K562 (cell line): ENCODE data around the gene KIF14. TPM values are rescaled to one million over a fixed set of nuclear protein-coding genes. Genes with fewer than 3 reads are reported as not detected.

ENCODE experiments used
- ATAC-seq: fragments of 200-7000 bp; cut with Tn5 transposase; 3 replicates; pipeline ENCODE4 v1.9.1; 2020; ENCODE audit warnings: moderate library complexity
- BruUV-seq: library from RNA; stranded (reverse); fragments of 400-500 nt; replicated peaks from 2 replicates; lab custom pipeline; 2021; lab: Mats Ljungman, UMichigan
- CTCF ChIA-PET: fragments of 300-600 bp; formaldehyde crosslinking; extraction: SDS; loops from one replicate; lab custom pipeline; 2021; ENCODE audit warnings: low intra/inter-chr PET ratio; lab: Yijun Ruan, JAX
- POLR2A ChIA-PET: fragments of 300-600, 350-650 bp; sonication (Branson Sonifier 250); formaldehyde crosslinking; extraction: SDS; loops from one replicate; lab custom pipeline; 2021; ENCODE audit warnings: antibody characterized with exemption, inconsistent platforms; lab: Yijun Ruan, JAX
- DNase-seq, 4 experiments: peaks; one replicate each; pipeline versions ENCODE4 v3.0.0 to v3.0.0-alpha.2; 2011 to 2018; ENCODE audit warnings: low spot score in 3 of 4, mixed read lengths in 3 of 4; ENCODE audit errors: extremely low read depth in 1 of 4
- FAIRE-seq: peaks from 2 replicates; lab custom pipeline; 2011; peaks lifted over from hg19 to GRCh38; lab: Jason Lieb, UNC
- H2AFZ ChIP-seq: 2 replicates; pipeline ENCODE4 v1.6.0; 2011; ENCODE audit warnings: low read depth, low read length, control low read depth, inconsistent platforms
- H3K27ac ChIP-seq: fragments of 200-600 bp; 3 replicates; pipeline ENCODE4 v1.8.0; 2011; ENCODE audit warnings: low read depth, mild to moderate bottlenecking, control low read depth, inconsistent platforms, low read length, moderate library complexity, mixed read lengths; ENCODE audit errors: extremely low read depth
- H3K27me3 ChIP-seq, 2 experiments: fragments of 300-600 bp in 1 of 2; 2 replicates in 1 of 2; 3 replicates in 1 of 2; pipeline versions ENCODE4 v1.6.0 to v1.8.0; 2011; ENCODE audit warnings: inconsistent platforms in 2 of 2, low read length in 2 of 2, mild to moderate bottlenecking in 1 of 2, mixed read lengths in 1 of 2, moderate library complexity in 1 of 2; ENCODE audit not compliant: control insufficient read depth in 2 of 2, insufficient read depth in 2 of 2
- H3K36me3 ChIP-seq: fragments of 300-600 bp; 3 replicates; pipeline ENCODE4 v1.8.0; 2011; ENCODE audit warnings: mild to moderate bottlenecking, low read length, inconsistent platforms; ENCODE audit not compliant: control insufficient read depth, insufficient read depth
- H3K4me1 ChIP-seq, 2 experiments: fragments of 200-600 bp in 1 of 2; replicated peaks in 1 of 2; 2 replicates in 1 of 2; 3 replicates in 1 of 2; pipeline versions ENCODE4 v1.5.1 to v1.8.0; 2011; ENCODE audit warnings: inconsistent platforms in 2 of 2, low read length in 2 of 2, mild to moderate bottlenecking in 1 of 2, mixed read lengths in 1 of 2, moderate library complexity in 1 of 2; ENCODE audit not compliant: control insufficient read depth in 2 of 2, insufficient read depth in 2 of 2
- H3K4me2 ChIP-seq: 2 replicates; pipeline ENCODE4 v1.6.1; 2011; ENCODE audit warnings: low read length, control low read depth, inconsistent platforms, mixed read lengths; ENCODE audit not compliant: insufficient read depth
- H3K4me3 ChIP-seq: fragments of 200-600 bp; sonication (generic), shearing (Covaris generic); 2 replicates; pipeline ENCODE4 v1.5.1; 2016; ENCODE audit warnings: control low read depth, inconsistent platforms
- H3K79me2 ChIP-seq: fragments of 200-600 bp; 3 replicates; pipeline ENCODE4 v1.8.0; 2011; ENCODE audit warnings: low read length, inconsistent platforms; ENCODE audit not compliant: control insufficient read depth, insufficient read depth
- H3K9ac ChIP-seq, 2 experiments: 2 replicates each; pipeline versions ENCODE4 v1.6.0 to v1.6.1; 2011; ENCODE audit warnings: low read depth in 2 of 2, low read length in 2 of 2, control low read depth in 1 of 2, inconsistent platforms in 1 of 2, mild to moderate bottlenecking in 1 of 2, mixed read lengths in 1 of 2; ENCODE audit not compliant: insufficient read depth in 1 of 2
- H3K9me1 ChIP-seq: one replicate; pipeline ENCODE4 v1.6.0; 2011; ENCODE audit warnings: inconsistent platforms, mild to moderate bottlenecking, low read length, moderate library complexity; ENCODE audit not compliant: control insufficient read depth, insufficient read depth
- H3K9me3 ChIP-seq: replicated peaks from 2 replicates; pipeline ENCODE4 v1.5.1; 2011; ENCODE audit warnings: low read depth, low read length, inconsistent platforms; ENCODE audit not compliant: control insufficient read depth, insufficient read depth
- H4K20me1 ChIP-seq: replicated peaks from 2 replicates; pipeline ENCODE4 v1.6.1; 2011; ENCODE audit warnings: low read length, inconsistent platforms, mixed read lengths; ENCODE audit not compliant: control insufficient read depth, insufficient read depth
- ADNP ChIP-seq: fragments of 200-800 bp; sonication (Bioruptor generic); IDR thresholded peaks from 2 replicates; pipeline ENCODE4 v1.6.1; 2016; ENCODE audit warnings: missing genetic modification characterization, missing compliant biosample characterization
- AFF4 ChIP-seq: sonication (generic); formaldehyde crosslinking; IDR thresholded peaks from 2 replicates; pipeline ENCODE4 v1.8.0; 2023; ENCODE audit warnings: mild to moderate bottlenecking, missing genetic modification reagents
- BCOR ChIP-seq: fragments of 450-650 bp; IDR thresholded peaks from 2 replicates; pipeline ENCODE4 v1.6.1; 2016
- CREB5 ChIP-seq: fragments of 250-450 bp; sonication (Bioruptor Pico); IDR thresholded peaks from 2 replicates; pipeline ENCODE4 v1.5.0; 2020; ENCODE audit warnings: mild to moderate bottlenecking
- CSDE1 ChIP-seq, 2 experiments: fragments of 450-650 bp; IDR thresholded peaks; 2 replicates each; pipeline ENCODE4 v1.6.1; 2016; ENCODE audit warnings: mild to moderate bottlenecking in 1 of 2
- DNMT1 ChIP-seq: fragments of 450-650 bp; IDR thresholded peaks from 2 replicates; pipeline ENCODE4 v1.6.1; 2016; ENCODE audit warnings: antibody characterized with exemption, mild to moderate bottlenecking
- ELF4 ChIP-seq: fragments of 450-650 bp; formaldehyde crosslinking; IDR thresholded peaks from 2 replicates; pipeline ENCODE4 v1.4.0; 2022; ENCODE audit warnings: missing genetic modification characterization
- ESRRB ChIP-seq: fragments of 250-450 bp; sonication (Bioruptor Pico); IDR thresholded peaks from 2 replicates; pipeline ENCODE4 v1.5.0; 2020; ENCODE audit warnings: mild to moderate bottlenecking, moderate library complexity, borderline replicate concordance
- HDAC2 ChIP-seq: fragments of 450-650 bp; IDR thresholded peaks from 2 replicates; pipeline ENCODE4 v1.6.1; 2016; ENCODE audit warnings: mild to moderate bottlenecking
- KDM1A ChIP-seq, 2 experiments: fragments of 450-650 bp; IDR thresholded peaks; 2 replicates each; pipeline ENCODE4 v1.6.1; 2016; ENCODE audit warnings: mild to moderate bottlenecking in 2 of 2
- NELFE ChIP-seq: IDR thresholded peaks from 2 replicates; pipeline ENCODE4 v1.6.1; 2011; ENCODE audit warnings: mild to moderate bottlenecking; ENCODE audit not compliant: insufficient read depth, insufficient read length
- PHTF2 ChIP-seq: fragments of 250-450 bp; sonication (Bioruptor Pico); IDR thresholded peaks from 2 replicates; pipeline ENCODE4 v1.5.0; 2021; ENCODE audit warnings: mild to moderate bottlenecking
- RBM25 ChIP-seq: fragments of 200-400 bp; formaldehyde crosslinking; IDR thresholded peaks from 2 replicates; pipeline ENCODE4 v1.6.1; 2018; ENCODE audit warnings: low read length, low read depth, moderate library complexity; ENCODE audit not compliant: severe bottlenecking
- RCOR1 ChIP-seq, 2 experiments: IDR thresholded peaks; 2 replicates each; pipeline ENCODE4 v1.6.1; 2012; ENCODE audit warnings: low read depth in 2 of 2, low read length in 2 of 2, borderline replicate concordance in 1 of 2, improper control_type of control experiment in 1 of 2
- RFX7 ChIP-seq: fragments of 250-450 bp; sonication (Bioruptor Pico); IDR thresholded peaks from 2 replicates; pipeline ENCODE4 v1.5.1; 2021; ENCODE audit warnings: mild to moderate bottlenecking
- SAFB2 ChIP-seq: fragments of 200-400 bp; formaldehyde crosslinking; IDR thresholded peaks from 2 replicates; pipeline ENCODE4 v1.6.1; 2018; ENCODE audit warnings: borderline replicate concordance, low read length, low read depth, moderate library complexity; ENCODE audit not compliant: severe bottlenecking
- SMARCA5 ChIP-seq: fragments of 450-650 bp; IDR thresholded peaks from 2 replicates; pipeline ENCODE4 v1.6.1; 2016
- TGIF2 ChIP-seq: sonication (generic); formaldehyde crosslinking; IDR thresholded peaks from 2 replicates; pipeline ENCODE4 v1.8.1; 2022; ENCODE audit warnings: mild to moderate bottlenecking, missing genetic modification reagents, moderate library complexity
- THRAP3 ChIP-seq: fragments of 450-650 bp; IDR thresholded peaks from 2 replicates; pipeline ENCODE4 v1.6.1; 2016; ENCODE audit warnings: mild to moderate bottlenecking, inconsistent platforms, borderline replicate concordance
- ZFP1 ChIP-seq: fragments of 450-650 bp; formaldehyde crosslinking; IDR thresholded peaks from 2 replicates; pipeline ENCODE4 v1.4.0; 2020; ENCODE audit warnings: mild to moderate bottlenecking, mixed read lengths
- WGBS: fragments of 100-300 bp; shearing (Covaris generic); methylation state at CpG from one replicate; pipeline ENCODE4 v1.1.6; 2016; ENCODE audit warnings: low coverage, mixed read lengths; ENCODE audit not compliant: insufficient coverage; ENCODE audit errors: missing lambda C conversion rate; 5-methylcytosine and 5-hydroxymethylcytosine counted together
- in situ Hi-C: fragments of 300-500 bp; cut with MboI; formaldehyde crosslinking; loops from 4 replicates; pipeline ENCODE4 v1.15.0; 2018; ENCODE audit warnings: inconsistent platforms, mixed read lengths
- intact Hi-C: fragments of 100-400 bp; cut with micrococcal nuclease; formaldehyde crosslinking; loops from 2 replicates; pipeline ENCODE4 v1.14.2; 2022
- polyA plus RNA-seq, 8 experiments: library from polyadenylated mRNA; depleted of rRNA in 4 of 8; stranded (reverse) in 5 of 8; unstranded in 3 of 8; fragments of >200 nt; fragmentation: Nextera tagmentation in 2 of 8; fragmentation: Illumina TruSeq in 1 of 8; extraction: Ambion mirVana in 2 of 8; extraction: Trizol in 1 of 8; gene quantifications; 2 replicates each; pipeline versions ENCODE4 v1.2.1 to v1.2.3, GENCODE V29; 2011 to 2014; ENCODE audit warnings: inconsistent platforms in 1 of 8, missing spikeins in 1 of 8
- total RNA-seq, 7 experiments: library from RNA; depleted of rRNA in 6 of 7; stranded (reverse); fragments of >200 nt in 6 of 7; fragmentation: Illumina TruSeq in 2 of 7; extraction: Trizol in 2 of 7; gene quantifications; 2 replicates each; pipeline versions ENCODE4 v1.2.1 to v1.2.3, GENCODE V29; 2011 to 2021; ENCODE audit warnings: low replicate concordance in 1 of 7

The KIF14 gene
- total and polyA plus RNA-seq, 9 of the 15 experiments (the other 6 are each of a cell fraction or from before 2014, with no cell fraction given): 11.5 to 47.4 (median 29.0) TPM

DNA sequence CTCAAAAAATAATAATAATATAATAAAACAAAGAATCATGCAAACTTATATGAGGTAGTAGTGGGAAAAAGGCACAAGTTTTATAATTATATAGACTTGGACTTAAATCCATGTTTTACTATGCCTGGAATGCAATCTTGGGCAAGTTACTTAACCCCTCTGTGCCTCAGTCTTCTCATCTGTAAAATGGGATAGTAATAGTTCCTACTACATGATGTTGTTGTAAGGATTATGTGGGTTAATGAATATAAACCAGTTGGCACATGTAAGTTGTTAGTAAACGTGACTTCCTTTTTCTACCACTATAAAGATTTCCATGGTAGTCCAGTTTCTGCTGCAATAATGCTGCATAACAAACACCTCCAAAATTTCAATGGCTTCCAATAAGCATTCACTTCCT, 10.8 kb upstream of the KIF14 start:
- no peak overlapping the region for H2AFZ ChIP-seq
- no peaks in the 10 kb centered on the region for H3K36me3 ChIP-seq
- ATAC-seq (no peak), DNase-seq (no peak), FAIRE-seq (no peak)
- no peaks in the 10 kb centered on the region for H4K20me1 ChIP-seq
- ChIA-PET POLR2A (no interaction called here), CTCF (no interaction called here)
- H3K4me2 ChIP-seq: no peak overlapping the region
- no peaks in the 10 kb centered on the region for H3K9me3 ChIP-seq
- no TSS peak for BruUV-seq
- no peaks in the 10 kb centered on the region for H3K79me2 ChIP-seq
- WGBS: 42% methylated on average over 1 of the region's 1 CpG
- in situ Hi-C loops: no loop called here
- intact Hi-C loops: no loop called here
- TF ChIP-seq NELFE (no peak), ELF4 (CRISPR knock-in tag) (no peak), CSDE1 (IDR thresholded peaks at IDR 0.05) (no peak), SMARCA5 (0 out of 2 replicates have a peak, but pooled peaks have one; percentile 18), KDM1A (IDR thresholded peaks at IDR 0.05) (peak; percentile 36 to 52; a peak in 1 of 4 replicates), TGIF2 (CRISPR knock-in tag) (no peak), ADNP (tag) (peak; percentile 91), BCOR (peak; percentile 93), RCOR1 (IDR thresholded peaks at IDR 0.05; ENCODE audit: borderline replicate concordance in 1 of 2, low read depth in 2 of 2, low read length in 2 of 2) (peak in 1 of 2 experiments; percentile 43; a peak in 1 of 4 replicates), PHTF2 (CRISPR knock-in tag) (no peak), RFX7 (no peak), RBM25 (peak; percentile 96), HDAC2 (peak; percentile 58; the same call in 1 of the 2 replicates), ZFP1 (CRISPR knock-in tag) (no peak), AFF4 (CRISPR knock-in tag) (no peak), SAFB2 (no peak), ESRRB (CRISPR knock-in tag) (no peak), THRAP3 (no peak), DNMT1 (no peak), CREB5 (CRISPR knock-in tag) (no peak)
- H3K9ac ChIP-seq: no peak overlapping the region
- no peaks in the 10 kb centered on the region for H3K9me1 ChIP-seq
- no peaks in the 10 kb centered on the region for H3K27me3 ChIP-seq
- no peak overlapping the region for H3K4me3 ChIP-seq
- peaks cover 0 to 10% of the 10 kb centered on the region in 2 experiments; a peak in 2 of 5 replicates for H3K4me1 ChIP-seq
- H3K27ac ChIP-seq: no peak overlapping the region
